Activated CD4-positive, alpha-beta T cell treated with anti-CD3 and anti-CD28 coated beads for 36 hours (primary cell): Measurements from ENCODE around the gene LENG1. TPM values are rescaled to one million over a fixed set of nuclear protein-coding genes. Genes with fewer than 3 reads are reported as not detected.
"Not testable (repeated sequence)": the region's sequence is repeated elsewhere in the genome, so short reads cannot be mapped to it uniquely, and the experiment has no call there.

Experiments
- ATAC-seq: fragments of 200-7000 bp; cut with Tn5 transposase; one replicate; pipeline ENCODE4 v1.10.0; 2021; ENCODE audit warnings: mild to moderate bottlenecking, moderate library complexity
- CTCF ChIA-PET: fragments of 350-600 bp; sonication (Branson Sonifier 250); formaldehyde crosslinking; loops from one replicate; lab custom pipeline; 2021; ENCODE audit warnings: antibody characterized with exemption; lab: Charles Lee
- POLR2A ChIA-PET: fragments of 350-600 bp; sonication (Branson Sonifier 250); formaldehyde crosslinking; loops from one replicate; lab custom pipeline; 2021; ENCODE audit warnings: antibody characterized with exemption, inconsistent platforms; lab: Charles Lee
- DNase-seq: peaks from one replicate; pipeline ENCODE4 v3.0.0-alpha.2; 2020
- H3K27ac Mint-ChIP-seq: one replicate; pipeline ENCODE4 v1.8.0; 2021; ENCODE audit warnings: mixed read lengths
- H3K27me3 Mint-ChIP-seq: one replicate; pipeline ENCODE4 v1.8.0; 2021; ENCODE audit warnings: mixed read lengths
- H3K36me3 Mint-ChIP-seq: one replicate; pipeline ENCODE4 v1.8.0; 2021; ENCODE audit warnings: low read depth, mixed read lengths
- H3K4me1 Mint-ChIP-seq: one replicate; pipeline ENCODE4 v1.8.0; 2021; ENCODE audit warnings: mixed read lengths
- H3K4me3 Mint-ChIP-seq: one replicate; pipeline ENCODE4 v1.8.0; 2021; ENCODE audit warnings: mild to moderate bottlenecking, moderate library complexity, mixed read lengths
- H3K9me3 Mint-ChIP-seq: one replicate; pipeline ENCODE4 v1.8.0; 2021; ENCODE audit warnings: low read depth, mixed read lengths
- intact Hi-C, 2 experiments: fragments of 100-400 bp; cut with DNase I in 1 of 2; cut with micrococcal nuclease in 1 of 2; formaldehyde crosslinking; loops; one replicate each; pipeline versions ENCODE4 v1.14.2 to v1.15.1; 2022 to 2024; cut with DNase I, micrococcal nuclease
- total RNA-seq, 2 experiments: library from RNA; stranded (reverse); gene quantifications; one replicate each; pipeline ENCODE4 v1.2.3, GENCODE V29; 2021

The LENG1 gene
- total RNA-seq, 2 experiments from 2014 or later: 3.5 to 3.6 TPM

- Mint-ChIP-seq H3K27me3 (no peaks in the 10 kb centered on the region), H3K36me3 (peaks cover 41% of the 10 kb centered on the region), H3K4me3 (no peak overlapping the region), H3K9me3 (no peaks in the 10 kb centered on the region), H3K4me1 (no peaks in the 10 kb centered on the region), H3K27ac (no peak overlapping the region)
- intact Hi-C loops: no loop called here
- DNase-seq (no peak), ATAC-seq (no peak)
- POLR2A ChIA-PET: interaction anchor here (0.9 kb wide), 1 partner anchor 11 kb away, joined by 3 read pairs; no protein-coding TSS in a partner anchor
- CTCF ChIA-PET: no interaction called here
These were observed 19.8 kb upstream of the LENG1 start for GRCh38 chr19:54179262-54179852.

GRCh38 chr19:54178581-54179261, 19.2 kb upstream of the LENG1 start:
- DNase-seq: peak; percentile 69
- Mint-ChIP-seq H3K9me3 (no peaks in the 10 kb centered on the region), H3K36me3 (peaks cover 36% of the 10 kb centered on the region), H3K4me3 (no peak overlapping the region), H3K27me3 (no peaks in the 10 kb centered on the region), H3K4me1 (no peaks in the 10 kb centered on the region), H3K27ac (no peak overlapping the region)
- peak; percentile 94 for ATAC-seq
- intact Hi-C loops: loop anchor here in 1 of 2 experiments (1.0 kb wide), 1 partner anchor 11 kb away; the partner anchor contains the start of gene MBOAT7
- ChIA-PET CTCF (no interaction called here), POLR2A (interaction anchor here (0.9 kb wide), 1 partner anchor 11 kb away, joined by 3 read pairs; no protein-coding TSS in a partner anchor)

- no peak overlapping the region for H3K4me3 Mint-ChIP-seq
- no peaks in the 10 kb centered on the region for H3K27me3 Mint-ChIP-seq
- H3K4me1 Mint-ChIP-seq: no peaks in the 10 kb centered on the region
- DNase-seq (no peak), ATAC-seq (no peak)
- ChIA-PET POLR2A (interaction anchor here (0.7 kb wide), 1 partner anchor 8 kb away, joined by 3 read pairs; no protein-coding TSS in a partner anchor), CTCF (interaction anchor here (0.6 to 1.4 kb wide), 3 partner anchors 14 to 92 kb away, joined by 3 to 6 read pairs (median 3); partner anchors contain the start of gene LENG1)
- intact Hi-C loops: loop anchor here in 1 of 2 experiments (2.0 kb wide), 1 partner anchor 15 kb away; the partner anchor contains the start of gene MBOAT7
- peaks cover 20% of the 10 kb centered on the region for H3K36me3 Mint-ChIP-seq
- no peak overlapping the region for H3K27ac Mint-ChIP-seq
- no peaks in the 10 kb centered on the region for H3K9me3 Mint-ChIP-seq
These were observed 14.7 kb upstream of the LENG1 start for GRCh38 chr19:54173951-54174834.

DNA sequence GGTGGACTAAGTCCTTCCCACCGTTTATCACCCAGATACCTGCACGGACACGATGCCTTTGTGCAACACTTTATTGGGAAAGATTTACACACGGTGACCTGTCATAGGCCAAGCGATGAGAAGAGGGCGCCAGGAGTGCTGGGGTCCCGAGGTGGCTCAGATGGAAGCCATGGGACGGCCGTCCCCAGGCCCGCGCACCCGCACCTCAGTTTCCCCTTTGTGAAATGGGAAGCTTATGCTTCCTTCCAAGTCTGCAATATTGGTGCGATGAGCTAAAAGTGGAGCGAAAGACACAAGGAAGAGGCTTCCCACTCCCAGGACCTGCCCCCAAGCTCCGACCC, 13.8 kb upstream of the LENG1 start:
- H3K27me3 Mint-ChIP-seq: no peaks in the 10 kb centered on the region
- POLR2A ChIA-PET: no interaction called here
- no peak for ATAC-seq
- H3K9me3 Mint-ChIP-seq: no peaks in the 10 kb centered on the region
- H3K27ac Mint-ChIP-seq: no peak overlapping the region
- CTCF ChIA-PET: interaction anchor here (0.6 to 1.4 kb wide), 3 partner anchors 13 to 1895 kb away, joined by 3 to 6 read pairs (median 3); partner anchors contain the start of gene LENG1
- DNase-seq: no peak
- peaks cover 13% of the 10 kb centered on the region for H3K36me3 Mint-ChIP-seq
- H3K4me3 Mint-ChIP-seq: no peak overlapping the region
- peaks cover 1% of the 10 kb centered on the region for H3K4me1 Mint-ChIP-seq
- intact Hi-C loops: no loop called here

DNA sequence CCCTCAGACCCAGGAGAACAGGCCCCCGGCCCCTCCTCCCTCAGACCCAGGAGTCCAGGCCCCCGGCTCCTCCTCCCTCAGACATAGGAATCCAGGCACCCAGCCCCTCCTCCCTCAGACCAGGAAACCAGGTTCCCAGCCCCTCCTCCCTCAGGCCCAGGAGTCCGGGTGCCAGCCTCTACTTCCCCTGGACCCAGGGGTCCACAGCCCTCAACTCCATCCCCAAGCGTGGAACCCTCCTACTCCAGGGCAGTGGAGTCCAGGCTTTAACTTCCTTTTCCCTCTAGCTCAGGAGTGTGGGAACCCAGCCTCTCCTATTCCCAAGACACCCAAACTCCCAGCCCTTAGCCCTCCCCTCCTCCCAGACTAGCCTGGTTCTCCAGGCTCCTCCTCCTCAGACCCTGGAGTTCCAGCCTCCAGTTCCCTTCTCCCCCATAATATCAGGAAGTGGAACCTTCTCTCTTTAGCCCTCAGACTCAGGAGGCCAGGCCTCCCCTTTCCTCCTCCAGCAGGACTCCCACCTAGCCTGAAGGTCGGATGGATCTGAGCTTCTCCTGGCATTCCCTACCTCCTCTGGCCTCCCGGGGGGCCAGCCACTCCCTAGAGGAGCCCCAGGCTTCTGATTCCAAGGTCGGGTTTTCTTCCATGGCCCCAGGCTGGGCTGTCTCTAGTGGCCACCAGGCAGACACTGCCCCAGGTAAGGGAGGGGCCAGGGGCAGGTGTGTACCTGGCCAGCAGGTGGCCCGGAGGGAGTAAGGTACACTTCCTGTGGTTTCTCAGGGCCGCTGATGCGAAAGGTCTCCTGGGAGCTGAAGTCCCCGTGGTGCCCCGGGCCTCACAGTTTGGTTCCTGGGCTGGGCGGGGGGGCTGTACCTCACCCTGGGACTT, 13.2 kb upstream of the LENG1 start, which contains the start of gene TMC4:
Gene TMC4 (minus strand): TSS at position 690 of the 888 bp plus-strand sequence. CDS start 43 bp downstream, at position 647.
- H3K27me3 Mint-ChIP-seq: no peaks in the 10 kb centered on the region
- DNase-seq: no peak
- peaks cover 5% of the 10 kb centered on the region for H3K4me1 Mint-ChIP-seq
- no peak within 1 kb of the TSS for H3K4me3 Mint-ChIP-seq
- ChIA-PET CTCF (interaction anchor here (0.6 to 1.4 kb wide), 2 partner anchors 13 to 1896 kb away, joined by 3 read pairs; partner anchors contain the start of gene LENG1), POLR2A (no interaction called here)
- H3K9me3 Mint-ChIP-seq: no peaks in the 10 kb centered on the region
- intact Hi-C loops: no loop called here
- no peak within 1 kb of the TSS for H3K27ac Mint-ChIP-seq
- ATAC-seq: no peak
- H3K36me3 Mint-ChIP-seq: peaks cover 8% of the 10 kb centered on the region

- ATAC-seq, H3K27me3 Mint-ChIP-seq, DNase-seq, H3K4me3 Mint-ChIP-seq, H3K36me3 Mint-ChIP-seq, H3K27ac Mint-ChIP-seq, intact Hi-C loops, H3K9me3 Mint-ChIP-seq, H3K4me1 Mint-ChIP-seq: not testable (repeated sequence)
- ChIA-PET POLR2A (interaction anchor here (0.6 kb wide), 1 partner anchor 36 kb away, joined by 3 read pairs; no protein-coding TSS in a partner anchor), CTCF (interaction anchor here (0.6 kb wide), 1 partner anchor 141 kb away, joined by 3 read pairs; the partner anchor contains the start of gene LILRA5)
These were observed 12.4 kb upstream of the LENG1 start for GRCh38 chr19:54171736-54172431.

DNA sequence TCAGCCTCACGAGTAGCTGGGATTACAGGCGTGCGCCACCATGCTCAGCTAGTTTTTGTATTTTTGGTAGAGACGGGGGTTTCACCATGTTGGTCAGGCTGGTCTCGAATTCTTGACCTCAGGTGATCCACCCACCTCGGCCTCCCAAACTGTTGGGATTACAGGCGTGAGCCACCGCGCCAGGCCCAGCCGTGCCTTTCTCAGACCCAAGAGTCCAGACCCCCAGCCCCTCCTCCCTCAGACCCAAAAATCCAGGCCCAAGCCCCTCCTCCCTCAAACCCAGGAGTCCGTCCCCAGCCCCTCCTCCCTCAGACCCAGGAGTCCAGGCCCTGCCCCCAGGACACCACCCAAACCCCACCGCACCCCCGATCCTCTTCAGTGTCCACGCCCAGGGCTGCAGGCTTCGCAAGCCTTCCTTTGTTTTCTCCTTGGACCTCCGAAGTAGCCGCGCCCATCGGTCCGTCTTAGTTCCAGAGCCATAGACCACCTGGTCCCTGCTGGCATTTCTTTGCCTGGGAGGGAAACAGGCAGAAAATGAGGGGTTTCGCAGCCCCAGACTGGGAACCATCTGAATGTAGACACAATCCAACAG, 9.7 kb upstream of the LENG1 start:
- ATAC-seq: no peak
- ChIA-PET POLR2A (interaction anchor here (0.6 kb wide), 1 partner anchor 13 kb away, joined by 3 read pairs; no protein-coding TSS in a partner anchor), CTCF (interaction anchor here (0.6 to 2.6 kb wide), 15 partner anchors 8 to 97 kb away, joined by 3 to 15 read pairs (median 4); partner anchors contain the start of genes LENG1 and MBOAT7)
- H3K4me3 Mint-ChIP-seq: no peak overlapping the region
- intact Hi-C loops: loop anchor here in 1 of 2 experiments (2.0 kb wide), 1 partner anchor 152 kb away; no protein-coding TSS in a partner anchor
- H3K36me3 Mint-ChIP-seq: no peaks in the 10 kb centered on the region
- DNase-seq: no peak
- no peaks in the 10 kb centered on the region for H3K9me3 Mint-ChIP-seq
- H3K4me1 Mint-ChIP-seq: peaks cover 12% of the 10 kb centered on the region
- H3K27me3 Mint-ChIP-seq: peaks cover under 1% of the 10 kb centered on the region
- H3K27ac Mint-ChIP-seq: no peak overlapping the region

- CTCF ChIA-PET: interaction anchor here (0.6 to 2.6 kb wide), 12 partner anchors 8 to 233 kb away, joined by 3 to 15 read pairs (median 4); partner anchors contain the start of genes LENG1 and MBOAT7
- Mint-ChIP-seq H3K4me3 (no peak overlapping the region), H3K4me1 (peaks cover 19% of the 10 kb centered on the region), H3K27me3 (peaks cover 5% of the 10 kb centered on the region), H3K9me3 (no peaks in the 10 kb centered on the region), H3K36me3 (no peaks in the 10 kb centered on the region), H3K27ac (no peak overlapping the region)
- ATAC-seq (peak; percentile 93), DNase-seq (peak; percentile 96)
- POLR2A ChIA-PET: interaction anchor here (0.6 to 1.9 kb wide), 2 partner anchors 12 to 20 kb away, joined by 3 to 12 read pairs; partner anchors contain the start of gene MBOAT7
- intact Hi-C loops: loop anchor here (1.0 to 2.0 kb wide), 3 partner anchors 63 to 152 kb away; no protein-coding TSS in a partner anchor
These were observed 8.8 kb upstream of the LENG1 start for GRCh38 chr19:54168174-54168917.

DNA sequence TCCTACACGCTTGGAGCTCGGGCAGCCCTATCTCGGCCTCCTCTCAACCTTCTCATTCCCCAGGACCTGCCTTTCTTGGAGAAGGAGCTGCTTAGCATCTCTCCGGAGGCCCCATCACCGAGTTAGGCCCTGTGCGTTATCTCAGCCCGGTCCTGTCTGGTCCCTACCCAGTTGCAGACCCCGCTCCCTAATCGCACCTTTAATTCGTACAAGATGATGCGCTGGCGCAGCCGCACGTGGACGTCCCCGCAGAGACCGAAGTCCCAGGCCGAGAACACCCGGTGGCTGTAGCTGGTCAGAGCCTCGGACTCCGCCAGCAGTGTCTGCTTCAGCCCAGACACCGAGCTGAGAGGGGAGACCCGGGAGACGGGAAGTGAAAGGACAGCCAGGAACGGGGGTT, 5.7 kb upstream of the LENG1 start:
- intact Hi-C loops: no loop called here
- Mint-ChIP-seq H3K4me3 (no peak overlapping the region), H3K36me3 (no peaks in the 10 kb centered on the region)

More for the DNA sequence above, 5.7 kb upstream of the LENG1 start:
- H3K4me1 Mint-ChIP-seq: peaks cover 39% of the 10 kb centered on the region
- no peak overlapping the region for H3K27ac Mint-ChIP-seq
- CTCF ChIA-PET: interaction anchor here (0.7 kb wide), 1 partner anchor 62 kb away, joined by 3 read pairs; no protein-coding TSS in a partner anchor
- H3K9me3 Mint-ChIP-seq: no peaks in the 10 kb centered on the region
- peaks cover 7% of the 10 kb centered on the region for H3K27me3 Mint-ChIP-seq
- DNase-seq (no peak), ATAC-seq (no peak)
- POLR2A ChIA-PET: no interaction called here
